Measurements from ENCODE around the gene CYB561D2.

The CYB561D2 gene

DNA sequence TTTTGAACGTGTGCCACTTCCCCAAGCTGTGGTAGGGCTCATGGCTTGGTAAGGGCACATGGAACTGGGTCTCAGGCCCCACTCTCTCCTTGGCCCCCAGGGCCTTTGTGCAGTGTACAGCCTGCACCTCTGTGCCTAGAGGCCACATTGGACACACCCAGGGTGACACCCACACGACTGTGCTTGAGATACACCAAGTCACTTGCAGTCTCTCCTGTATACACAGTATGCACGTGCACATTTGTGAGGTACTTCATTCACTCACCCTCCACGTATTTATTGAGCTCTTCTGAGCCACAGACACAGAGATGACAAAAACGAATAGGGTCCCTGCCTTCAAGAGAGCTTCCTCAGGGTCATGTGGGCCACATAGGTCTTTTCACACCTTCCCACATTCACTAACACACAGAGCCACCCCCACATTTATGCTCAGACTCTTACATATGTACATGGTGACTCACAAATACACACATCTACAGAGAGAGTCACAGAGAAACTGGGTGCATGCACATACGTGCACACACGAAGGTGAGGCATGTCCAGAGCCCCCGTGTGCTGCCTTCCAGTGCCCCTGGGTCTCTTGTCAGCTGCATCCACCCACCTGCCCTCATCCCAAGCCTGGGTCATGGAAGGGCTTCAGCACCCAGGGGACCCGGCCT lies 18.5 kb downstream of the CYB561D2 start:
- no peak for DNase-seq

DNA sequence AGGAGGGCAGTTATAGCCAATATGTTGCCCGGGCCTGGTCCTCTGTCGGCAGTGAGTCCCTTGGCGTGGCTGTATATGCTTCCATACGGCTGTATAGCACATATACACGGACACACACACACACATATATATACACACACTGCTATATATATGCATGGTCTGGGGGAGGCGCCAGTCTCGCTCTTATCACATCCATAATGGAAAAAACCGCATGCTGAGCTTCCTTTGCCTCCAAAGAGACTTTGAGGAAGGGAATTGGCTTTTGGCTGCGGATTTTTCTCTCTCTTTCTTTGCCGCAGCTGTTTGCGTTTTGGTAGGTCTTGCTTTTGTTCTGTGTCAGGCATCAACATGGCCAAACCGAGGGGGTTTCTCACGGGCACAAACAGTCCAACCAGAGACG lies 19.9 kb downstream of the CYB561D2 start:
- DNase-seq, result peak; percentile 67

DNA sequence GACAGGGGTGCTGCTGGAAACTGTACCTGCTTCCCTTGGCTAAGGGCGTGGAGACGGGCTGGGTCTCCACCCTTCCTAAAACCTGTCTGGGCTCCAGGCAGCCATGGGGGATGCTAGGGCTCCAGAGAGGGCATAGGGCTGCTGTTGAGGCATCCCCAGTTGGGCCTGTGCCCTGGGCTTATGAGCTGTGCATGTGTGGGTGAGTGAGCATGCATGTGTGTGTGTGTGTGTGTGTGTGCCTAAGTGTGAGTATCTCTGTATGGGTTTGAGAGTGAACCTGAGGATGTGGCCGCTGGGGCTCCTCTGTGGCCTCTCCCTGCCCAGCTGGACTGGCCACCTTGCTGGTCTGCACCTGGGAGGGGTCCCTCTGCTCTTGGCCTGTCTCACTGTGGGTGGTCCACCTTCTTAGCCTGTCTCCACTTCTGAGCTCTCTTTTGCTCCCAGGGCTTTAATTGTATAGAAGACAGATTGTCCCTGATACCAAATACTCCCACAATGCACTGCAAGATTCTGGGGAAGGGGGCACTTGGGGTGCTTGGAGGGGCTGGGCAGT lies 20.5 kb downstream of the CYB561D2 start:
- no peak for DNase-seq

DNA sequence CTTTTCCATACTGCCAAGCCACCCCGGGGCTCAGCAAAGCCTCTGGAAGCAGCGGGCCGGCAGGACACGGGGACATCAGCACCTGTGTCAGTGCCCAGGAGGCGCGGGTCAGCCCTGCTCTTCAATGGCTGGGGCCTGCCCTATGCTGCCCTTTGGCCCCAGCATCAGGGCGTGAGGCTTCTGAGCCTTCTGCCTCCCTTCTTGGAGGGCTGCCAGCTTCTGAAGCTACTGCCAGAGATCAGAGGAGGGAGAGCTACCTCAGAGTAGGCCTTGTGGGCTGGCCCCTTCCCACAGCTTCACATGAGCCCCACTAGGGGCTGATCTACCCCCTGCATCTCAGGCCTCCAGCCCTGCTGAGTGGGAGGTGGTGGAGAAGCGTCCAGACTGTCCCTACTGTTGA lies 21.7 kb downstream of the CYB561D2 start:
- peak; percentile 16 for DNase-seq

DNA sequence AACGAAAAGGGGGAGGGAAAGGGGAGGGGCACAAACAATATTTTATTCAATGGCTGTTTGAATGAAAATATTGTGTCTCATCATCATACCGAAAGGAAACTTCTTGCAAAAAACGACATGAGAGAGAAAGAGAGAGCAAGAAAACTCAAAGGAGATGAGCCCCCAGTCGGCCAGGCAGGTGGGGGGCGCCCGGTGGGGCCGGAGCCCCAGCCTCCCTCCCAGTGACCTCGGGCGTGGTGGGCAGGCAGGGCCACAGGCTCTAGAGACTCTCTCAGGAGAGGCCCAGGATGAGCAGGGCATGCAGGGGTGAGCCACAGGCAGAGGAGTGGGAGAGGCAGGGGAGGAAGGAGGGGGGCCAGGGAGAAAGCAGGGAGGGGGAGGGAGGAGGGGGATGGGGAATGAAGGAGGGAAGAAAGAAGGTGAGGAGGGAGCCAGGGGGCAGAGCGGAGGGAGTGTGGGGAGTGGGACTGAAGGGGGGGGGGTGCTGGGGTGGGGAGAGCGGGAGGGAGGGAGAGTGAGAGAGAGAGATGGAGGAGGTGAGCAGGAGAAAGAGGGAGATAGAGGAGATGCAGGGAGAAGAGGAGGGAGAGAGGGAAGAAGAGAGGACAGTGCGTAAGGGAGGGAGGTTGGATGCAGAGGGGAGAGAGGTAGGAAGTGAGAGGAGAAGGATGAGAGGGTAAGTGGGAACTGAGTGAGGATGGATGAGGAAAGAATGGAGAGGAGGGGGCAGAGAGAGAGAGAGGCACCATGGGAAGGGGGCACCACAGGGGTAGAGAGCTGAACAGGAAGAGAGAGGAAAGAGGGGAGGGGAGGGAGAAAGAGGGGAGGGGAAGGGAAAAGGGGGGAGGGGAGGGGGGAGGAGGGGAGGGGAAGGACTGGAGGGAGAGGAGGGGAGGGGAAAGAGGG lies 22.7 kb downstream of the CYB561D2 start:
- no peak for DNase-seq

DNA sequence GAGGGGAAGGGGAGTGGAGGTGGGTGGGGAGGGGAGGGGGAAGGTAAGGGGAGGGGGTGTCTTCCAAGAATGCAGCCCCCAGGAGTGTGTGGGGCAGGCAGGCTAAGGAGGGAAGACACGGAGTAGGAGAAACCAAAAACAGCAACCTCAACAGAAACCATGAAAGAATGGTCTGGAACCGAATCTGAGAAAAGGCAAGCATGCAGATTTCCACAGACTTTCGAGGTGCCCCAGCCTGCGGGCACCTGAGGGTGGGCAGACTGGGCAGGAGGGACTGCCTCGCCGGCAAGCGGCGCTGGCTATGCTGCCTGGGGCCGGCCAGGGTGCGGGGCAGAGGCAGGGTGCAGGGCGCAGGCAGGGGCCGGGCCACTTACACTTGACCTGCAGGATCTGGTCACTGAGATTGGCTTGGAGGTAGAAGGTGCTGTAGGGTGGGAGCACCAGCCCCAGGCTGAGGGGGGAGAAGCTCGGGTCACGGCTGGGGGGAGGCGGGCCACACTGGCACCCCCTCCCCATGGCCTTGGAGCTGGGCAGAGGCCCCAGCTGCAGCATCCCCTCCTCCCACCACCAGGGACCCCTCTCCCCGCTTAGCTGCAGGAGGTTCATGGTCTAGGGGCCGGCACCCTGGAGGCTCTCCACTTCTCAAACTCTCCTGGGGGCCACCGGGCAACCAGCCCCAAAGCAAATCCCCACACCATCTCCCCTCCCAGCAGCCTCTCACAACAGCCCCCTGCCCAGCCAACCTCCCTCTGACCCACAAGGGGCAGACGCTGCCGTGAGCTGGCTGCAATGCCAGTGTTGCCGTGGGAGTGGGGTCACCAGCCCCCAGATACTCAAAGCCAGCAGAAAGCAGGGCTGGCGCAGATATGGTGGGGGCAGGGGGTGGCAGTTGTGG lies 23.9 kb downstream of the CYB561D2 start:
- DNase-seq, result no peak

DNA sequence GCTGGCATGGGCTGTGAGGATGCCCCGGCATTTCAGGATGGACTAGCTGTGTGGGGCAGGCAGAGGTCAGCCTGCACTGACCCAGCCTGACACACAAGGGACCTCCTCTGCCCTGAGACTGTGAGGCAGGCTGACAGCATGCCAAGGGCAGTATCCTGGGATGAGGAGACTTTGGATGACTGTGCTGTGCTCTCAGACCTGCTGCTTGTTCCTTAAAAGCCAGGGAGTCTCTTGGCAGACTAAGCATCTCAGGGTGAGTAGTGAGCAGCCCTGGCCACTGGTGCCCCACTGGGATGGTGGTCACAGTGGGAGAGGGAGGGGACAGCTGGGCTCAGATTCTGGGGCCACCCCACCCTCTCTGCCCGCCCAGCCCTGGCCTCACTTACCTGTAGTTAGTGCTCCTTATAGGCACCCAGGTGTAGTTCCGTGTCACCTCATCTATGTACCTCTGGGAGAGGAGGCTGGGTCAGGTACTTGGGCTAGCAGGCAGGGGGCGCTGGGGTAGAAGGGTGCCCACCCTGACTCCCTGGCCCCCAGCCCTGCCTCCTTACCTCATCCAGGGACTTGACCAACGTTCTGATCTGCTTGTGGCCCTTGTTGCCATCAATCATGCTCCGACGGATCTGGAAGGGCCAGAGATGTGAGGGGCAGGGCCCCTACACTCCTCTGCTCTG lies 24.7 kb downstream of the CYB561D2 start:
- no peak for DNase-seq

DNA sequence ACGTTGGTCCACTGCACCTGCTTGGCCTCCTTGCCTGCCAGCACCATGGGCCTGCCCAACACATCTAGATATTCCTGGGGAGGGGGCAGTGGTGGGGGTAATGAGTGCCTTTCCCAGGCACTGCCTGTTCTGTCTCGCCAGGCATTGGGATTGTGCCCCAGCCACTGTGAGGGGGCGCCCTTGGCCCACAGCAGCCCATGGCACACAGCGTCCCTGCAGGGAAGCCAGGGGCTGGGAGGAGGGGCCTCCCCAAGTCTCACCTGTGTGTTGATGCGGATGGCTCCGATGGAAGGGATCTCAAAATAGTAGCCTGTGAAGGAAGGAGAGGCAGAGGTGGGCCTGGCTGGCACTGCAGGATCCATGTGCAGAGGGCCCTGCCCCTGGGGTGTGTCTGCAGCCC lies 27.4 kb downstream of the CYB561D2 start:
- DNase-seq, result no peak

DNA sequence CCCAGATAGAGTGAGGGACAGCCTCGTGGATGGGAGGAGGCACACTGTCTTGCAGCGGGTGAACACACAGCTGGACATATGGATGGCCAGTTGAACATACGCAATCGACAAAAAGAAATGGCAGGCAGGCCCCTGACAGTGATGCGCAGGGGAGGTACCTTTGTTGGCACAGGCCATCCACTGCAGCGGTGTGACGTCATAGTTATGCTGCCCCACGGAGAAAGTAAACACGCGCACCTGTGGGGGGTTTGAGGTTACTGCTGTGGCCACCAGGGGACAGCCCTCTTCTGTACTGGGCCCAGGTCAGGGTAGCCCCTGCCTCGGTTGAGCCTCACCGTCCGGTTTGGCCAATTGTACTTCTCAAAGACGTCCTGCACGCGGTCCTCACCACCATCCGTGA lies 28.1 kb downstream of the CYB561D2 start:
- no peak for DNase-seq

DNA sequence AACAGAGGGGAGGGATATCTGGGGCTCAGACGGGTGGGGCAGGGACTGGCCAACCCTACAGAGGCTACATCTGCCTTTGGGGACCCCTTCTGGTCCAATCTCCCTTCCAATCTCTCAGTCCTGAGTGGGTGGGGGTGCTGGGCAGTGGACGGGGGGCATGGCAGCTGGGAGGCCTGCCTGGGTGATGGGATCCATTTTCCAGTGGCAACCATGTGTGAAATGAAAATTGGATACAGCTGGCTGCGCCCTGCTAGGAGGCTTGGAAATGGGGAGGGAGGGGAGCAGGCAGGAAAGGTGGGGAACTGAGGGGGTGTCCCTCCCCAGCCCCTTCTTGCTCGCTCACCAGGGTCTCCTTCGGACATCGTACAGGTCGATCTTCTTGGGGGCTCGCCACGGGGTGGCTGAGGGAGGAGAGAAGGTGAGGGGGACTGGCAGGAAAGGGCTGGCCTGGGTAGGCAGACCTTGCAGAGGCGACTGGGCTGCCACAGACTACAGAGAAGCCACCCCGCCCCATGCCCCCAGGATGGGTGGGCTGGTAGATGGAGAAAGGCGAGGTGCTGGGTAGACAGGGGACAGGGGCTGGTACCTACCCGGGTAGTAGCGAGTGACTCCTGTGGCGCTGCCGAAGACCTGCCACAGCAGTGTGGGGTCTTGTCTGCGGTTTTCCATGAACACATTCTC lies 29.9 kb downstream of the CYB561D2 start:
- no peak for DNase-seq

DNA sequence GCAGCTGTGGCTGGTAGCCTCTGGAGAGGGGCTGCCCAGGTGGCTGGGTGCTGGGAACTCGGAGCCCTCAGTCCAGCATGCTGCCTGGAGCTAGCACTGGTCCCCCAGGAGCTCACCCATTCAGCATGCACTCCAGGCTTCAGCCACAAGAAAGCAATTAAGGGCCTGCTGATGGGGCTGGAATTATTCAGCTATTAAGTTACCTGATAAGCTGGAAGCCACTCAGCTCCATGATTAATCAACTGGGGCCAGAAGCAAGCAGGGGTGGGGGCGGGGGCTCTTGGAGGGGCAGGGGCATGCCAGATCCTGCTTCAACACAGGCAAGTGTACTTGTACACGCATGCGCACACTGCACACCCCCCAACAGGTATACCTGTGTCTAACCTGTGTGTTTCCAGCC lies 30.7 kb downstream of the CYB561D2 start:
- DNase-seq, result no peak

DNA sequence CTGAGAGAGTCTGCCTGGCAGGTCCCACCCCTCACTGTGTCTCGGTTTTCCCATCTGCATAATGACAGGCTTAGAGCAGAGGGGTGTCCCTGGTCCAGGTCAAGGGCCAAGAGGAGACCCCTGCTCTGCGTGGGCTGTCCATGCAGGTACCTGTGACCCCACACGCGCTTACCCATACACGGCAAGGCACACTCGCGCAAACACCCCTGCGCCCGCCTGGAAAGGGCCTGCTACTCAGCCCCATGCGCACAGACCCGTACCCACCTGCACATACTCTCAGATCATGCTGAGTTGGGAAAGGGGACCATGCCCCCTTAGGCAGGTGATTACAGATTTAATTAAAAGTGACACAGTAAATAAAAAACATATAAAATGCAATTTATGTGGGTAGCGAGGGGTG lies 32.1 kb downstream of the CYB561D2 start:
- no peak for DNase-seq

DNA sequence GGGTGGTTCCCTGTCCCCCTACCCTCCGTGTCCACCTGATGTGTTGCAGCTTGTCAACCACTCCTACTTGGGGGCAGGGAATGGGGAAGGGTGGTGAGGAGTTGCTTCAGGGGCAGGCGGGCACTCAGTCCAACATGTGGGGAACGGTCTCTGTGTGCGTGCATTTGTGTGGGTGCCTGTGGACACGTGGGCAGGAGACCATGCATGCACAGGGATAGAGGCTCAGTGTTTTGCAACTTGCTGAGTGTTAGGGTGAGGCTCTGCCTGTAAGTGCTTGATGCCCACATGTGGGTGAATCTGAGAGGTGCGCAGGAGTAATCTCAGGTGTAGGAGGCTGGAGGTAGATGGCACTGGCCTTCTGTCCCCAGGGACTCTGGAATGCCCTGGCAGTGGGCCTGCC lies 33.1 kb downstream of the CYB561D2 start:
- DNase-seq, result no peak

DNA sequence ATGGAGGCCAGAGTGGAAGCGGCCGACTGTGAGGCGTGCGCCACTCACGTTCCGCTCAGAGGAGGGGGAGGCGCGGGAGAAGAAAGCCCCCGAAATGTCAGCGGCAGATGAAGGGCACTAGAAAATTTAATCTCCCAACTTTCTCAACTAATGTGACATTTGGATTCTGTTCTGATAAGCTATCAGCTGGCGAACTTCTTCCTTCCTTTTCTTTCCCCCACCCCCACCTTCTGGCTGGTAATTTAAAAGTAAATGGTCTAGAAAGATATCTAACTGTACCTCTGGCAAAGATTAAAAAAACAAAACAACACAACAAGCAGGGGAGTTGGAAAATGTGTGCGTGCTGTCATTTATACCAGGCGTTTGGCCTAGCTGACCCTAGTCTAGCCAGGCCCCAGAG lies 35.1 kb downstream of the CYB561D2 start:
- no peak for DNase-seq

DNA sequence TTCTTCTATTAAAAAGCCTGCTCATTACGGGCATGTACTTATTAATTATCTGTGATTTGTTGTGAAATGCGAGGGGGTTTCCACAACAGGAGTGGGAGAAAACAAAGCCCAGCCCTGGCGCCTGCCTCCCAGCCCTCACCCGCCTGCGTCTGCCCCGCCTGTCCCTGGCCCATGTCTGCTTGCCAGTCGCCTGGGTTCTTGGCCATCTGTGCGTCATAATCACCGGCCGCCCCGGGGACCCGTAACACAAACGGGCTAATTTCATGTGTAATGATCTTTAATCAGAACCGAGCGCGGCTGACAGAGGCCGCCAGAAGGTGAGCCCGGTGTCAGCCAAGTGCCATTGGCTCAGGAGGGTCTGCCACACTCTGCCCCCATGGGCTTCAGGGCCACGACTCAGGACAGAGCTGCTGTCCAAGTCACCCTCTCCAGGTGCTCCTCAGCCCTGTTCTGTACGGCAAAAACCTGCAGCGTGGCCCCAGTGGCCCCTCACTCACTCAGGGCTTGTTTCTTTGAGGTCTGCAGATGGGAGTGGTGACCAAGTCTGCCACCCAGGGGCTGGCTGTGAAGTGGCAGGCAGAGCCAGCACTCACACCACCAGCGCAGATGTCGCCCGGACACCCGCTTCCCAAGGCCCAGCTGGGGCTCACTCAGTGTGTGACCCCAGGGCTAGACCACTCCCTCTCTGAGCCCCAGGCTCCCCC lies 37.5 kb downstream of the CYB561D2 start:
- DNase-seq, result no peak

DNA sequence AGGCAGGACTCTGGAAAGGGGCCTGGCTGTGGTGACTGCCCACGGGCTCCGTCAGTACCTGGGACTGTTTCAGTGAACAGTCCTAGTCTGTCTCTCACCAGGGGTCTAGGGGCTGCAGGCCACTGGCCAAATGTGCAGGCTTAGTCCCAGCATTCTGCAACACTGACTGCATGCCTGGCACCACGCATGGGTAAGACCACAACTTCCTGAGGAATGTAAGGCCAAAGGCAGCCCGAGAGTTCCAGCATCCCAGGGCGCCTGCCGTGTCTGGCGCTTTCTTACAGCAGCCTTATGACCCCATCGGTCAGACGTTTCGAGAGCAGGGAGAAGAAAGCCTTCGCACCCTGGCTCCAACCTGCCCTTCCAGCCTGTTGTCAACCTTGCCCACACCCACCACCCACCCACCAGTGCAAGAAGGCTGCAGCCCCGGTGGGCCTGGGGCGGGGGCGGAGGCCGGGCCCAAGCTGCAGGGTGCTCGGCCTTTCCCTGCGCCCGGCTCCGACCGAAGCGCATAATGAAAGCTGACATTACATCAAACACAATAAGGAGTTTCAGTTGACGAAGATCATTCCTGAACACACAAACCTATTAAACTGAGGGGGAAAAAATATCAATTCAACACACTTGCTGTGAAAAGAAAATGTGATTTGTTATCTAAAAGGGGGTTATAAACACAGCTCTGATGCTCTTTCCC lies 38.2 kb downstream of the CYB561D2 start:
- DNase-seq, result no peak

DNA sequence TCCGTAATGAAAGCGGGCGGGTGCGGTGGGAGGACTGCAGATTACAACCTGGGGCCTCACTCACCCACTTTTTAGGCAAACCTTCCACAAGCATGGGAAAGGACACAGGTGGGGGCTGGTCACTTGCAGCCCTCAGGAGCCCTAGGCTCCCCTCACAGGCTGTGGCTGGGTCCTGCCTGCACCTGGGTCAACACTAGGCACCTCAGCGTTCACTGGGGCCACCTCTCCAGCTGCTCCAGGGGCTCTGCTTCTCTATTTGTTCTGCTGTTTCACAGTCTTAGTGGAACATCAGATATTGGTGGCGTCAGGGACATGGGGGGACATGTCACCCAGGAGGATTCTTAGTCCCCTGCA lies 38.7 kb downstream of the CYB561D2 start:
- no peak for DNase-seq

DNA sequence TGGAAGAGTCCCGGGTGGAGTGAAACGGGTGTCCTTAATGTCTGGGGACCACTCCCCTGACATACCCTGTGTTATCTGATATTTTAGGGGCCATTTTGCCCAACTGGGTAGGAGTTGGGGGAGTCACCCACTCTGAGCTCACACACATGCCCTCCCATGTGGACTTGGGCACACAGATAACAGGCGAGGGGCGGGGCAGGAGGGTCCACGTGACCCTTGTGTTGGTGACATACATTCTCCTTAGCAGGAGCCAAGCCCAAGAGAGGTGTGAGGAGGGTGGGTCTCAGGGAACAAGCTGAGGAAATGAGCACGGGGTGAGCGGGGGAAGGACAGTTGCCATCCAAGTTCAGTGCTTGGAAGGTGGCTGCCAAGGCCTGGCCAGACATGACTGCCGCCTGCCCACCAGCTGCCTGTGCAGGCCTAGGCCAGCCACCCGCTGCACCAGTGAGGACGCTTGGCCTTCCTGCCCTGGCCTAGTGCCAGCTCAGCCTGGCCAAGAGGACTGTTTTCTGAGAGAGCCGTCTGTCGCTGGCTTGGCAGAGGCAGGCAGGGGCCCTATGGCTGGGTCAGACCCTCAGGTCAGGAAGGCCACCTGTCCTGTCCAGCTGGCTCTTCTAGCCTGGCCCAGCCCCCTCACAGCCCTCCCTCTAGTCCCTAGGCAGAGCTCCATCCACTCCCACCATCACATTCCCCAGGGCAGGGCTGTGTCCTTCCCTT lies 40.0 kb downstream of the CYB561D2 start:
- peak; percentile 62 for DNase-seq

DNA sequence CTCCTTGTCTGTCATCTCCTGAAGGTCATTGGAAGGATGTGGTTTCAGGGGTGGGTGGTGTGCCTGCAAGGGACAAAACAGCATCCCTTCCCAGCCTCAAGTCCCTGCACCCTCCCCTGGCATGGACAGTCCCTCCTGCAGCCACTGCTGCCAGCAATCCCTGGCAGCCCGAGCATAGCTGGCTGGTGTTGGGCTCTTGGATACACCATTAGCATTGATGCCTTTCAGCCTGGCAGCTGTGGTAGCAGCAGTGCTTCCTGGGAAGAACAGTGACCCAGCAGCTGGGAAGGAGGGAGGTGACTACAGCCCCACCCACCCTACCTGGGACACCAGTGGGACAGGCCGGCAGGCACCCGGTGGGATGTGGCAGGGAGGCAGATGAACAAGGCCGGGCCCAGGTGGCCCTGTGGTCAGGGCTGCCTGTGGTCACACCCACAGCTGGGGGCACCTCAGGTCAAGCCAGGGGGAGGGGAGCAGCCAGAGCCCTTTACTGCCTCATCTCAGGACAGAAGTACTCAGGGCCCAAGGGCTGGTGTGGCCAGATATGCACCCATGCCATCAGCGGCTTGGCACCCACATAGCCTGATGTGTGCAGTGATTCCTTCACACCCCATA lies 41.5 kb downstream of the CYB561D2 start:
- DNase-seq, result peak; percentile 12

DNA sequence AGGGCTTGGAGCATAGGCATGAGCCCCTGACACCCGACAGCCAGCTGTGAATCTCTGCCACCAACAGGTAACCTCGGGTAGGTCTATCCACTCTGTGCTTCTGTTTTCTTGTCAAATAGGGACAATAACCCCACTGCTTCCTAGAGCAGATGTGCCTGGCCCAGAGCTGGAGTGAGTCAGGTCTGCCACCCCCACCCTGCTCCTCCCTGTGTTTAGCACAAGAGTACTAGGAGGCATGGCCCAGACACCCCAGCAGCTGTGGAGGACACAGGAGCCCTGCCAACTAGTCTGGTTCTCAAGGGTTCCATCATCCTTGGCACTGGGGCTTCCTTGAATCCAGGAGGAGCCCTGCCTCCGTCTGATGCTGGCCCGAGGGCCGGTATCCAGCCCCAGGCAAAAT lies 42.4 kb downstream of the CYB561D2 start:
- no peak for DNase-seq
